ENCODE measurements around the gene PTPN4.

DNA sequence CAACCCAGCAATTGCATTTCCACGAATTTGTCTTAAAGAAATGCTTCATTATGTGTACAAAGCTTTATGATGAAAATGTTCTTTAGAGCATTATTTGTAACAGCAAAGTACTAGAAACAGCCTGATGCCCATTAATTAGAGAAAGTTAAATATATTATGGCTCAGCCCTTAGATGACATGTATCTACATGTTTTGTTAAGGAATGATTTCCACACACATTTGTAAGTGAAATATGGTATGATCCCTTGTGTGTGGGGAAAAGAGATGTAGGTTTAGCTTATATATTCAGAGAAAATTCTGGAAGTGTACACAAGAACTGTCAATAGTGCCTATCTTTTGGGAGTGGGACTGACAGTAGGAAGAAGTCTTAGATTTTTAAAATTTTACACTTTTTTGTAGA, 3.8 kb upstream of the PTPN4 start:
- TF ChIP-seq, protein P1, sequence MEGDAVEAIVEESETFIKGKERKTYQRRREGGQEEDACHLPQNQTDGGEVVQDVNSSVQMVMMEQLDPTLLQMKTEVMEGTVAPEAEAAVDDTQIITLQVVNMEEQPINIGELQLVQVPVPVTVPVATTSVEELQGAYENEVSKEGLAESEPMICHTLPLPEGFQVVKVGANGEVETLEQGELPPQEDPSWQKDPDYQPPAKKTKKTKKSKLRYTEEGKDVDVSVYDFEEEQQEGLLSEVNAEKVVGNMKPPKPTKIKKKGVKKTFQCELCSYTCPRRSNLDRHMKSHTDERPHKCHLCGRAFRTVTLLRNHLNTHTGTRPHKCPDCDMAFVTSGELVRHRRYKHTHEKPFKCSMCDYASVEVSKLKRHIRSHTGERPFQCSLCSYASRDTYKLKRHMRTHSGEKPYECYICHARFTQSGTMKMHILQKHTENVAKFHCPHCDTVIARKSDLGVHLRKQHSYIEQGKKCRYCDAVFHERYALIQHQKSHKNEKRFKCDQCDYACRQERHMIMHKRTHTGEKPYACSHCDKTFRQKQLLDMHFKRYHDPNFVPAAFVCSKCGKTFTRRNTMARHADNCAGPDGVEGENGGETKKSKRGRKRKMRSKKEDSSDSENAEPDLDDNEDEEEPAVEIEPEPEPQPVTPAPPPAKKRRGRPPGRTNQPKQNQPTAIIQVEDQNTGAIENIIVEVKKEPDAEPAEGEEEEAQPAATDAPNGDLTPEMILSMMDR (conservative IDR thresholded peaks at IDR 0.05; ENCODE audit: low read depth, low read length), result no peak
- TF ChIP-seq EZH2 (IDR thresholded peaks at IDR 0.05; ENCODE audit: borderline replicate concordance, low read depth, low read length, poor library complexity, severe bottlenecking), result no peak

Data from A673 (cell line).